H1 (cell line): Measurements from ENCODE around the gene IGFBP3. TPM values are rescaled to one million over a fixed set of nuclear protein-coding genes. Genes with fewer than 3 reads are reported as not detected.

Experiments
- CEBPB ChIP-seq: IDR thresholded peaks from 2 replicates; pipeline ENCODE4 v1.6.1; 2012; ENCODE audit warnings: low read depth, low read length
- EGR1 ChIP-seq: IDR thresholded peaks from 2 replicates; pipeline ENCODE4 v1.6.1; 2011; ENCODE audit warnings: low read depth, low read length, borderline replicate concordance
- FOSL1 ChIP-seq: IDR thresholded peaks from 2 replicates; pipeline ENCODE4 v1.6.1; 2011; ENCODE audit warnings: mild to moderate bottlenecking, low read depth, low read length, moderate library complexity; ENCODE audit not compliant: insufficient read depth
- JUN ChIP-seq: IDR thresholded peaks from 2 replicates; pipeline ENCODE4 v1.6.1; 2011; ENCODE audit warnings: low read depth, mild to moderate bottlenecking, improper control_type of control experiment, low read length
- SP4 ChIP-seq: IDR thresholded peaks from 2 replicates; pipeline ENCODE4 v1.6.1; 2012; ENCODE audit warnings: low read length, inconsistent platforms
- SUZ12 ChIP-seq: fragments of 200-600 bp; sonication (generic); IDR thresholded peaks from 2 replicates; pipeline ENCODE4 v1.6.1; 2012; ENCODE audit warnings: mild to moderate bottlenecking, inconsistent platforms, low read length, moderate library complexity, mixed read lengths
- polyA plus RNA-seq, 7 experiments: library from polyadenylated mRNA; depleted of rRNA in 3 of 7; stranded (reverse) in 5 of 7; unstranded in 2 of 7; fragments of >200 nt in 5 of 7; fragments of 200-250 nt in 2 of 7; gene quantifications; 1 replicate in 5 of 7; 2 replicates in 1 of 7; 4 replicates in 1 of 7; pipeline versions ENCODE4 v1.2.1 to v1.2.3, GENCODE V29; 2011 to 2013; ENCODE audit warnings: missing spikeins in 2 of 7, mixed read lengths in 2 of 7
- total RNA-seq: library from RNA; stranded (reverse); fragmentation: NEBNext Ultra II Directional; extraction: Animal tissue kit (Norgen Biotek cat#: 25700); gene quantifications from 2 replicates; pipeline ENCODE4 v1.2.1, GENCODE V29; 2021
- TF ChIP-seq, protein P1 (sequence below): fragments of 300-600 bp; sonication (generic); IDR thresholded peaks from 2 replicates; pipeline ENCODE4 v1.7.1; 2012; ENCODE audit warnings: low read length, moderate library complexity, mild to moderate bottlenecking, inconsistent platforms; ENCODE audit not compliant: insufficient replicate concordance
- TF ChIP-seq, protein P2 (sequence below): IDR thresholded peaks from 2 replicates; pipeline ENCODE4 v1.6.1; 2012; ENCODE audit warnings: inconsistent platforms

Gene IGFBP3
- total and polyA plus RNA-seq, 2 of the 8 experiments (the other 6 are each of a cell fraction or from before 2014, with no cell fraction given) = 5.5 to 12.1 TPM

GRCh38 chr7:45890125-45890901 lies 30.8 kb downstream of the IGFBP3 start (continued):
- TF ChIP-seq, protein P1, sequence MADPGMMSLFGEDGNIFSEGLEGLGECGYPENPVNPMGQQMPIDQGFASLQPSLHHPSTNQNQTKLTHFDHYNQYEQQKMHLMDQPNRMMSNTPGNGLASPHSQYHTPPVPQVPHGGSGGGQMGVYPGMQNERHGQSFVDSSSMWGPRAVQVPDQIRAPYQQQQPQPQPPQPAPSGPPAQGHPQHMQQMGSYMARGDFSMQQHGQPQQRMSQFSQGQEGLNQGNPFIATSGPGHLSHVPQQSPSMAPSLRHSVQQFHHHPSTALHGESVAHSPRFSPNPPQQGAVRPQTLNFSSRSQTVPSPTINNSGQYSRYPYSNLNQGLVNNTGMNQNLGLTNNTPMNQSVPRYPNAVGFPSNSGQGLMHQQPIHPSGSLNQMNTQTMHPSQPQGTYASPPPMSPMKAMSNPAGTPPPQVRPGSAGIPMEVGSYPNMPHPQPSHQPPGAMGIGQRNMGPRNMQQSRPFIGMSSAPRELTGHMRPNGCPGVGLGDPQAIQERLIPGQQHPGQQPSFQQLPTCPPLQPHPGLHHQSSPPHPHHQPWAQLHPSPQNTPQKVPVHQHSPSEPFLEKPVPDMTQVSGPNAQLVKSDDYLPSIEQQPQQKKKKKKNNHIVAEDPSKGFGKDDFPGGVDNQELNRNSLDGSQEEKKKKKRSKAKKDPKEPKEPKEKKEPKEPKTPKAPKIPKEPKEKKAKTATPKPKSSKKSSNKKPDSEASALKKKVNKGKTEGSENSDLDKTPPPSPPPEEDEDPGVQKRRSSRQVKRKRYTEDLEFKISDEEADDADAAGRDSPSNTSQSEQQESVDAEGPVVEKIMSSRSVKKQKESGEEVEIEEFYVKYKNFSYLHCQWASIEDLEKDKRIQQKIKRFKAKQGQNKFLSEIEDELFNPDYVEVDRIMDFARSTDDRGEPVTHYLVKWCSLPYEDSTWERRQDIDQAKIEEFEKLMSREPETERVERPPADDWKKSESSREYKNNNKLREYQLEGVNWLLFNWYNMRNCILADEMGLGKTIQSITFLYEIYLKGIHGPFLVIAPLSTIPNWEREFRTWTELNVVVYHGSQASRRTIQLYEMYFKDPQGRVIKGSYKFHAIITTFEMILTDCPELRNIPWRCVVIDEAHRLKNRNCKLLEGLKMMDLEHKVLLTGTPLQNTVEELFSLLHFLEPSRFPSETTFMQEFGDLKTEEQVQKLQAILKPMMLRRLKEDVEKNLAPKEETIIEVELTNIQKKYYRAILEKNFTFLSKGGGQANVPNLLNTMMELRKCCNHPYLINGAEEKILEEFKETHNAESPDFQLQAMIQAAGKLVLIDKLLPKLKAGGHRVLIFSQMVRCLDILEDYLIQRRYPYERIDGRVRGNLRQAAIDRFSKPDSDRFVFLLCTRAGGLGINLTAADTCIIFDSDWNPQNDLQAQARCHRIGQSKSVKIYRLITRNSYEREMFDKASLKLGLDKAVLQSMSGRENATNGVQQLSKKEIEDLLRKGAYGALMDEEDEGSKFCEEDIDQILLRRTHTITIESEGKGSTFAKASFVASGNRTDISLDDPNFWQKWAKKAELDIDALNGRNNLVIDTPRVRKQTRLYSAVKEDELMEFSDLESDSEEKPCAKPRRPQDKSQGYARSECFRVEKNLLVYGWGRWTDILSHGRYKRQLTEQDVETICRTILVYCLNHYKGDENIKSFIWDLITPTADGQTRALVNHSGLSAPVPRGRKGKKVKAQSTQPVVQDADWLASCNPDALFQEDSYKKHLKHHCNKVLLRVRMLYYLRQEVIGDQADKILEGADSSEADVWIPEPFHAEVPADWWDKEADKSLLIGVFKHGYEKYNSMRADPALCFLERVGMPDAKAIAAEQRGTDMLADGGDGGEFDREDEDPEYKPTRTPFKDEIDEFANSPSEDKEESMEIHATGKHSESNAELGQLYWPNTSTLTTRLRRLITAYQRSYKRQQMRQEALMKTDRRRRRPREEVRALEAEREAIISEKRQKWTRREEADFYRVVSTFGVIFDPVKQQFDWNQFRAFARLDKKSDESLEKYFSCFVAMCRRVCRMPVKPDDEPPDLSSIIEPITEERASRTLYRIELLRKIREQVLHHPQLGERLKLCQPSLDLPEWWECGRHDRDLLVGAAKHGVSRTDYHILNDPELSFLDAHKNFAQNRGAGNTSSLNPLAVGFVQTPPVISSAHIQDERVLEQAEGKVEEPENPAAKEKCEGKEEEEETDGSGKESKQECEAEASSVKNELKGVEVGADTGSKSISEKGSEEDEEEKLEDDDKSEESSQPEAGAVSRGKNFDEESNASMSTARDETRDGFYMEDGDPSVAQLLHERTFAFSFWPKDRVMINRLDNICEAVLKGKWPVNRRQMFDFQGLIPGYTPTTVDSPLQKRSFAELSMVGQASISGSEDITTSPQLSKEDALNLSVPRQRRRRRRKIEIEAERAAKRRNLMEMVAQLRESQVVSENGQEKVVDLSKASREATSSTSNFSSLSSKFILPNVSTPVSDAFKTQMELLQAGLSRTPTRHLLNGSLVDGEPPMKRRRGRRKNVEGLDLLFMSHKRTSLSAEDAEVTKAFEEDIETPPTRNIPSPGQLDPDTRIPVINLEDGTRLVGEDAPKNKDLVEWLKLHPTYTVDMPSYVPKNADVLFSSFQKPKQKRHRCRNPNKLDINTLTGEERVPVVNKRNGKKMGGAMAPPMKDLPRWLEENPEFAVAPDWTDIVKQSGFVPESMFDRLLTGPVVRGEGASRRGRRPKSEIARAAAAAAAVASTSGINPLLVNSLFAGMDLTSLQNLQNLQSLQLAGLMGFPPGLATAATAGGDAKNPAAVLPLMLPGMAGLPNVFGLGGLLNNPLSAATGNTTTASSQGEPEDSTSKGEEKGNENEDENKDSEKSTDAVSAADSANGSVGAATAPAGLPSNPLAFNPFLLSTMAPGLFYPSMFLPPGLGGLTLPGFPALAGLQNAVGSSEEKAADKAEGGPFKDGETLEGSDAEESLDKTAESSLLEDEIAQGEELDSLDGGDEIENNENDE = no peak
- TF ChIP-seq JUN = no peak
- no peak for TF ChIP-seq EGR1
- no peak for TF ChIP-seq SUZ12
- TF ChIP-seq FOSL1 = no peak
- TF ChIP-seq, protein P2, sequence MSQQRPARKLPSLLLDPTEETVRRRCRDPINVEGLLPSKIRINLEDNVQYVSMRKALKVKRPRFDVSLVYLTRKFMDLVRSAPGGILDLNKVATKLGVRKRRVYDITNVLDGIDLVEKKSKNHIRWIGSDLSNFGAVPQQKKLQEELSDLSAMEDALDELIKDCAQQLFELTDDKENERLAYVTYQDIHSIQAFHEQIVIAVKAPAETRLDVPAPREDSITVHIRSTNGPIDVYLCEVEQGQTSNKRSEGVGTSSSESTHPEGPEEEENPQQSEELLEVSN = no peak
- TF ChIP-seq SP4 = no peak
- TF ChIP-seq CEBPB = no peak
